ENCODE results near the gene ADGRB3. TPM values are rescaled to one million over a fixed set of nuclear protein-coding genes. Genes with fewer than 3 reads are reported as not detected.

ADGRB3 gene
- polyA plus RNA-seq, 1 of the 3 experiments (the other 2 are of a cell fraction), result 0.12 TPM

- POLR2A ChIA-PET, result no interaction called here
- Histone ChIP-seq H2AFZ (ENCODE audit: low read depth) (no peak overlapping the region), H3K27ac (ENCODE audit: low read depth in 2 of 2, low read length in 1 of 2) (peak overlapping the region in 1 of 2 experiments; percentile 97; a peak in 2 of 4 replicates), H3K9me3 (no peaks in the 10 kb centered on the region), H3K27me3 (ENCODE audit: insufficient read depth) (peaks cover 5% of the 10 kb centered on the region; the same call in 1 of the 2 replicates), H3F3A (replicated peaks; ENCODE audit: insufficient read depth) (peaks cover 4% of the 10 kb centered on the region), H3K4me3 (ENCODE audit: low read depth in 2 of 2, low read length in 1 of 2) (peak overlapping the region; percentile 64 to 70; a peak in 3 of 4 replicates), H3K36me3 (replicated peaks in 1 of 2; ENCODE audit: control insufficient read depth in 1 of 2, insufficient read depth in 2 of 2, low read length in 1 of 2) (no peaks in the 10 kb centered on the region), H3K4me2 (no peak overlapping the region), H3K9ac (no peak overlapping the region), H3K79me2 (ENCODE audit: insufficient read depth) (no peaks in the 10 kb centered on the region), H3K9me2 (no peaks in the 10 kb centered on the region), H4K20me1 (ENCODE audit: insufficient read depth) (no peaks in the 10 kb centered on the region), H3K4me1 (ENCODE audit: control insufficient read depth in 1 of 2, insufficient read depth in 2 of 2, low read depth in 1 of 2, low read length in 1 of 2) (peaks cover 0 to 2% of the 10 kb centered on the region in 2 experiments; a peak in 2 of 4 replicates)
- CTCF ChIA-PET, result interaction anchor here (0.9 to 10.2 kb wide), 4 partner anchors 12 to 145 kb away, joined by 3 to 153 read pairs (median 4); no protein-coding TSS in a partner anchor
- no peak for DNase-seq
- WGBS (ENCODE audit: low lambda C conversion rate), result 26% methylated on average over 9 of the region's 9 CpGs
- TF ChIP-seq RCOR1 (IDR thresholded peaks at IDR 0.05; ENCODE audit: low read length), result no peak
Measured at GRCh38 chr6:68633281-68633971, 1.7 kb upstream of the ADGRB3 start.

GRCh38 chr6:68633972-68634725, 933 bp upstream of the ADGRB3 start:
- no peaks in the 10 kb centered on the region for H3K79me2 ChIP-seq (ENCODE audit: insufficient read depth)
- H3K9me2 ChIP-seq, result no peaks in the 10 kb centered on the region
- TF ChIP-seq TCF12 (IDR thresholded peaks at IDR 0.05), result no peak
- TF ChIP-seq POLR2AphosphoS5 (IDR thresholded peaks at IDR 0.05; ENCODE audit: low read depth, low read length), result no peak
- TF ChIP-seq RFX5 (IDR thresholded peaks at IDR 0.05; ENCODE audit: low read length), result 0 out of 2 replicates have a peak, but pooled peaks have one; percentile 18
- TF ChIP-seq NRF1 (IDR thresholded peaks at IDR 0.05; ENCODE audit: low read depth, low read length), result no peak
- 0 out of 2 replicates have a peak, but pooled peaks have one; percentile 49 for TF ChIP-seq EZH2phosphoT487 (IDR thresholded peaks at IDR 0.05; ENCODE audit: borderline replicate concordance, low read depth)
- no peak for TF ChIP-seq FOXM1 (IDR thresholded peaks at IDR 0.05; ENCODE audit: low read depth)
- peak; percentile 59 for TF ChIP-seq GATA2 (CRISPR knock-in tag; IDR thresholded peaks at IDR 0.05)
- no peak for TF ChIP-seq SMC3 (IDR thresholded peaks at IDR 0.05; ENCODE audit: low read depth, low read length)
- TF ChIP-seq YY1 (IDR thresholded peaks at IDR 0.05; ENCODE audit: low read depth), result no peak
- TF ChIP-seq EP300 (IDR thresholded peaks at IDR 0.05; ENCODE audit: borderline replicate concordance in 1 of 2, low read depth in 1 of 2, low read length in 1 of 2), result peak in 1 of 2 experiments; percentile 0; a peak in 1 of 4 replicates
- peak; percentile 12 for DNase-seq
- CTCF ChIA-PET, result interaction anchor here (0.9 to 10.2 kb wide), 9 partner anchors 9 to 1971 kb away, joined by 3 to 153 read pairs (median 6); no protein-coding TSS in a partner anchor
- peaks cover 4% of the 10 kb centered on the region for H3F3A ChIP-seq (replicated peaks; ENCODE audit: insufficient read depth)
- peaks cover 0 to 5% of the 10 kb centered on the region in 2 experiments; a peak in 2 of 4 replicates for H3K4me1 ChIP-seq (ENCODE audit: control insufficient read depth in 1 of 2, insufficient read depth in 2 of 2, low read depth in 1 of 2, low read length in 1 of 2)
- no peak overlapping the region; the same call in 1 of the 2 replicates for H3K9ac ChIP-seq
- POLR2A ChIA-PET, result interaction anchor here (1.1 to 1.8 kb wide), 3 partner anchors 75 to 967 kb away, joined by 5 to 7 read pairs (median 5); no protein-coding TSS in a partner anchor
- H3K27ac ChIP-seq (ENCODE audit: low read depth in 2 of 2, low read length in 1 of 2), result peak overlapping the region in 1 of 2 experiments; percentile 97; a peak in 2 of 4 replicates
- peaks cover 5% of the 10 kb centered on the region; the same call in 1 of the 2 replicates for H3K27me3 ChIP-seq (ENCODE audit: insufficient read depth)
- peak overlapping the region; percentile 88 for H3K4me2 ChIP-seq
- peak overlapping the region; percentile 64 to 70 for H3K4me3 ChIP-seq (ENCODE audit: low read depth in 2 of 2, low read length in 1 of 2)
- no peaks in the 10 kb centered on the region for H3K36me3 ChIP-seq (replicated peaks in 1 of 2; ENCODE audit: control insufficient read depth in 1 of 2, insufficient read depth in 2 of 2, low read length in 1 of 2)
- WGBS (ENCODE audit: low lambda C conversion rate), result 3% methylated on average over 21 of the region's 23 CpGs
- H4K20me1 ChIP-seq (ENCODE audit: insufficient read depth), result no peaks in the 10 kb centered on the region
- H3K9me3 ChIP-seq, result no peaks in the 10 kb centered on the region
- peak overlapping the region; percentile 83 for H2AFZ ChIP-seq (ENCODE audit: low read depth)
